GM12873 (cell line): ENCODE data around the gene PDLIM7.

ENCODE experiments used
- TF ChIP-seq, protein P1 (sequence below): IDR thresholded peaks from 2 replicates; pipeline ENCODE4 v1.5.1; 2012; ENCODE audit warnings: low read depth, mild to moderate bottlenecking, moderate library complexity, low read length, control low read depth; ENCODE audit not compliant: insufficient read depth; ENCODE audit errors: missing control alignments

Gene PDLIM7

GRCh38 chr5:177473443-177474001, 23.9 kb downstream of the PDLIM7 start, which contains the start of gene DBN1:
Gene DBN1, minus strand, starts transcription at chr5:177473634. Its CDS starts 113 bp downstream, at chr5:177473521.
- TF ChIP-seq, protein P1, sequence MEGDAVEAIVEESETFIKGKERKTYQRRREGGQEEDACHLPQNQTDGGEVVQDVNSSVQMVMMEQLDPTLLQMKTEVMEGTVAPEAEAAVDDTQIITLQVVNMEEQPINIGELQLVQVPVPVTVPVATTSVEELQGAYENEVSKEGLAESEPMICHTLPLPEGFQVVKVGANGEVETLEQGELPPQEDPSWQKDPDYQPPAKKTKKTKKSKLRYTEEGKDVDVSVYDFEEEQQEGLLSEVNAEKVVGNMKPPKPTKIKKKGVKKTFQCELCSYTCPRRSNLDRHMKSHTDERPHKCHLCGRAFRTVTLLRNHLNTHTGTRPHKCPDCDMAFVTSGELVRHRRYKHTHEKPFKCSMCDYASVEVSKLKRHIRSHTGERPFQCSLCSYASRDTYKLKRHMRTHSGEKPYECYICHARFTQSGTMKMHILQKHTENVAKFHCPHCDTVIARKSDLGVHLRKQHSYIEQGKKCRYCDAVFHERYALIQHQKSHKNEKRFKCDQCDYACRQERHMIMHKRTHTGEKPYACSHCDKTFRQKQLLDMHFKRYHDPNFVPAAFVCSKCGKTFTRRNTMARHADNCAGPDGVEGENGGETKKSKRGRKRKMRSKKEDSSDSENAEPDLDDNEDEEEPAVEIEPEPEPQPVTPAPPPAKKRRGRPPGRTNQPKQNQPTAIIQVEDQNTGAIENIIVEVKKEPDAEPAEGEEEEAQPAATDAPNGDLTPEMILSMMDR: no peak

- TF ChIP-seq, protein P1: no peak
These were observed 24.7 kb downstream of the PDLIM7 start for GRCh38 chr5:177472460-177473442.

GRCh38 chr5:177471610-177472356, 25.6 kb downstream of the PDLIM7 start:
- TF ChIP-seq, protein P1: no peak

DNA sequence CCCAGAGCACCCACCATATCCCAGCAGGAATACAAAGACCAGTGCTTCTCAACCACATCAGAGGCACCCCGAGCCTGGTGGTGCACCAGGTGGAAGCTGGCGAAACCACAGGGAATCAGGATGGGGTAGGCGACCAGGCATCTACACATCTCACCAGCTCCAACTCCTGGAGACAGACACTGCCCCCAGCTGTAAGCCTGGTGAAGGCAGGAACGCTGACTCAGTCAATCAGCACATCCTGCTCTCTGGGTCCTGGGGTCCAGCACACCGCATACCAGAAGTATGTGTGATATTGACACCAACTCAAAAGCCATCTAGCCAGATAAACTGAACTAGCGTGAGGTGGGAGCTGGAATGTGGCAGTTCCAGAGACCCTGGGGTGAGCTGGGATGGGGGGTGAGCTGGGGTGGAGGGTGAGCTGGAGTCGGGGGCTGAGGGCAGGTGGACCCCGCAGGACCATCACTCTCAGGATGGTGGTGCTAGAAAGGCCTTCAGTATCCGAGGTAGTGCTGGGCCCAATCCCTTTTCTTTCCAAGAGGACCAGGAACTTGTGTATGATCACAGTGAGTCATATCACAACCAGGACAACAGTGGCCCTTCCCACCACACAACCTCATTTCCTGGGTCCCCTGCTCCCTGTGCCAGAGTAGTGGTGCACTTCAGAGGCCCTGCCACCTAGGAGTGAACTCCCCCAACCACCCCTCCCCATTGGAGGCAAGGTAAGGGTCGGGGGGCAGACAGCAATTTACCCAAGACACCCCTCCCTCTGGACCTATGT, 26.5 kb downstream of the PDLIM7 start:
- TF ChIP-seq, protein P1: no peak

GRCh38 chr5:177469750-177470525, 27.5 kb downstream of the PDLIM7 start:
- TF ChIP-seq, protein P1: no peak

DNA sequence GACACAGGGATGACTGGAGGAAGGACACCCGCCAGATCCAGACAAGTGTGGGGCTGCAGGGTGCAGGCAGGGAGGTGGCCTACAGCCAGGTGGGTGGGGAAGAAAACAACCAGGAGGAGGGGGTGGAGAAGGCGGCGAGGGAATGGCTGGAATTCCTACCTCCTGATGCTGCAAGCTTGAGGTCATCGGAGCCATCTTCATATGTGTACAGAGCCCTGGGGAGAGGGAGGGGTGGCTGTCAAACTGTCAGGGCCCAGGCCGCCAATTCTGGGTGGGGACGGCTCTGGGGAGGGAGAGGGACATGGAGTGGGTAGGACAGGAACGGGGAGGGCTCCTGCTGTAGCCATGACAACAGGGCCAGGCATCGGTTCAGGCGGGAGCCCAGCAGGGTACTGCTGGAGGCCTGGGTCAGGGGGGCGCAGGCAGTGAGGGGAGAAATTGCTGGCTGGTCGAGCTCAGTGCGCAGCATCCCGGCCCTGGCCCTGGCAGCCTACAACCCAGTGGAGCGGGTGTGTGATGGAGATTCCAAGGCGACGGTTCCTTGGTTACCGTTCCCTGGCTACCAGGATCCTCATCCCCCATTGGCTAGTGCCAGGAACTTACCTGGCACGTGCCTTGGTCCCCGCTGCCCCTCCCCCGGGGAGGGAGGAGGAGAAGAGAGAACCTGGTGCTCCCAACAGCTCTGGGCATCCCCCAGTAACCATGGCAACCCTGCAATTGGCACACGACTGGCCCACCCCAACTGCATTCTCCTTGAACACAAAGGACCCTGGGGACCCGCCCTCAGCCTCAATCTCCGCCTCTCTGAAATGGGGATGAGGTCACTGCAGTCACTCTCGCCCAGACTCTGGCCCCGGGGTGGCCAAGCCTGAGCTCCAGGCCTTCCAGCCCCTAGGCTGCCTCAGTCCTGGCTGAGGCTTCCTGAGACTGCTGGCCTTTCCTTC, 28.4 kb downstream of the PDLIM7 start:
- TF ChIP-seq, protein P1: no peak
